Peyer's patch (tissue), 4 donors: Measurements from ENCODE around the gene GSAP. TPM values are rescaled to one million over a fixed set of nuclear protein-coding genes. Genes with fewer than 3 reads are reported as not detected.

ENCODE experiments used
- DNase-seq, 3 donors: peaks; one replicate each; pipeline ENCODE4 v3.0.0-alpha.2; 2017 to 2019
- H3K27ac ChIP-seq, 4 donors: fragments of 200-600 bp; sonication (generic); one replicate each; pipeline ENCODE4 v1.5.1; 2016 to 2019
- H3K27me3 ChIP-seq, 2 donors: fragments of 200-600 bp; sonication (generic); one replicate each; pipeline ENCODE4 v1.5.1; 2019
- H3K36me3 ChIP-seq, 3 donors: fragments of 200-600 bp; sonication (generic); one replicate each; pipeline ENCODE4 v1.5.1; 2016 to 2019
- H3K4me1 ChIP-seq, 4 donors: fragments of 200-600 bp; sonication (generic); one replicate each; pipeline ENCODE4 v1.5.1; 2016 to 2019
- H3K4me3 ChIP-seq, 4 donors: fragments of 200-600 bp; sonication (generic); 1 replicate in 3 of 4; 2 replicates in 1 of 4; pipeline ENCODE4 v1.5.1; 2016 to 2019; ENCODE audit warnings: mild to moderate bottlenecking in 1 of 4
- H3K9me3 ChIP-seq, 4 donors: fragments of 200-600 bp; sonication (generic); one replicate each; pipeline ENCODE4 v1.5.1; 2016 to 2019; ENCODE audit warnings: mild to moderate bottlenecking in 1 of 4
- CTCF ChIP-seq, 6 experiments: fragments of 450-650 bp in 4 of 6; fragments of 200-600 bp in 2 of 6; sonication (generic) in 1 of 6; IDR thresholded peaks; one replicate each; pipeline ENCODE4 v1.5.1; 2017 to 2019; ENCODE audit warnings: antibody characterized with exemption in 6 of 6, mild to moderate bottlenecking in 3 of 6, moderate library complexity in 1 of 6
- POLR2A ChIP-seq, 2 donors: fragments of 450-650 bp; IDR thresholded peaks; one replicate each; pipeline ENCODE4 v1.5.1; 2017; ENCODE audit warnings: antibody characterized with exemption in 2 of 2, mild to moderate bottlenecking in 2 of 2, moderate library complexity in 2 of 2
- total RNA-seq, 4 donors: library from RNA; depleted of rRNA; stranded (reverse); fragments of >200 nt; gene quantifications; one replicate each; pipeline ENCODE4 v1.1.0, GENCODE V29; 2016

The GSAP gene
- total RNA-seq, 4 donors from 2014 or later: 6.8 to 70.1 (median 28.7) TPM

- Histone ChIP-seq H3K36me3 (no peaks in the 10 kb centered on the region), H3K27me3 (no peaks in the 10 kb centered on the region), H3K9me3 (no peaks in the 10 kb centered on the region), H3K4me1 (peaks cover 0 to 17% (median 4%) of the 10 kb centered on the region in 4 donors), H3K4me3 (peak overlapping the region; percentile 67 to 91 (median 88)), H3K27ac (peak overlapping the region; percentile 83 to 98 (median 90))
- DNase-seq: peak in 2 of 3 donors; percentile 84 to 87
- no peak for TF ChIP-seq POLR2A (IDR thresholded peaks at IDR 0.05)
- no peak for TF ChIP-seq CTCF (IDR thresholded peaks at IDR 0.05)
Measured at GRCh38 chr7:77415476-77415822, 700 bp downstream of the GSAP start.

GRCh38 chr7:77413861-77414424 is 2.2 kb downstream of the GSAP start:
- TF ChIP-seq CTCF (IDR thresholded peaks at IDR 0.05) (peak in 1 of 6 experiments; percentile 3), POLR2A (IDR thresholded peaks at IDR 0.05) (no peak)
- no peaks in the 10 kb centered on the region for H3K36me3 ChIP-seq
- peak overlapping the region in 1 of 4 donors; percentile 87 for H3K4me3 ChIP-seq
- no peak for DNase-seq
- H3K27me3 ChIP-seq: no peaks in the 10 kb centered on the region
- no peaks in the 10 kb centered on the region for H3K9me3 ChIP-seq
- peak overlapping the region in 3 of 4 donors; percentile 12 to 98 (median 95) for H3K27ac ChIP-seq
- peaks cover 0 to 17% (median 4%) of the 10 kb centered on the region in 4 donors for H3K4me1 ChIP-seq

- peak overlapping the region in 2 of 4 donors; percentile 95 to 98 for H3K27ac ChIP-seq
Measured at GRCh38 chr7:77413128-77413527, 3.0 kb downstream of the GSAP start.

GRCh38 chr7:77409739-77410547 is 6.2 kb downstream of the GSAP start:
- Histone ChIP-seq H3K27ac (no peak overlapping the region), H3K27me3 (no peaks in the 10 kb centered on the region), H3K4me1 (peaks cover 0 to 6% (median 0%) of the 10 kb centered on the region in 4 donors), H3K9me3 (no peaks in the 10 kb centered on the region), H3K4me3 (no peak overlapping the region), H3K36me3 (no peaks in the 10 kb centered on the region)
- no peak for DNase-seq
- TF ChIP-seq POLR2A (IDR thresholded peaks at IDR 0.05) (no peak), CTCF (IDR thresholded peaks at IDR 0.05) (no peak)

More at GRCh38 chr7:77413128-77413527, 3.0 kb downstream of the GSAP start:
- H3K4me1 ChIP-seq: peaks cover 0 to 17% (median 4%) of the 10 kb centered on the region in 4 donors
- TF ChIP-seq CTCF (IDR thresholded peaks at IDR 0.05) (no peak), POLR2A (IDR thresholded peaks at IDR 0.05) (no peak)
- H3K27me3 ChIP-seq: no peaks in the 10 kb centered on the region
- H3K9me3 ChIP-seq: no peaks in the 10 kb centered on the region
- no peak overlapping the region for H3K4me3 ChIP-seq
- H3K36me3 ChIP-seq: no peaks in the 10 kb centered on the region
- DNase-seq: no peak

- H3K9me3 ChIP-seq: no peaks in the 10 kb centered on the region
- DNase-seq: no peak
- TF ChIP-seq POLR2A (IDR thresholded peaks at IDR 0.05): no peak
- TF ChIP-seq CTCF (IDR thresholded peaks at IDR 0.05): no peak
- H3K4me3 ChIP-seq: no peak overlapping the region
- H3K27ac ChIP-seq: no peak overlapping the region
- peaks cover 0 to 6% (median 0%) of the 10 kb centered on the region in 4 donors for H3K4me1 ChIP-seq
- no peaks in the 10 kb centered on the region for H3K36me3 ChIP-seq
- no peaks in the 10 kb centered on the region for H3K27me3 ChIP-seq
Measured at GRCh38 chr7:77409005-77409738, 7.0 kb downstream of the GSAP start.
